SK-N-SH (cell line): ENCODE measurements around the gene SOCS2. TPM values are rescaled to one million over a fixed set of nuclear protein-coding genes. Genes with fewer than 3 reads are reported as not detected.

Source experiments
- CTCF ChIA-PET: fragments of 300-600, 350-600 bp; formaldehyde crosslinking; extraction: SDS; loops from one replicate; lab custom pipeline; 2021; lab: Yijun Ruan, JAX
- POLR2A ChIA-PET: fragments of 350-600 bp; sonication (Branson Sonifier 250); formaldehyde crosslinking; extraction: SDS; loops from one replicate; lab custom pipeline; 2020; ENCODE audit warnings: antibody characterized with exemption, inconsistent platforms; lab: Yijun Ruan, JAX
- DNase-seq: peaks from one replicate; pipeline ENCODE4 v3.0.0; 2012
- H2AFZ ChIP-seq: fragments of 200-600 bp; sonication (generic); 2 replicates; pipeline ENCODE4 v1.8.1; 2016; ENCODE audit warnings: antibody characterized with exemption, mild to moderate bottlenecking, low read depth
- H3F3A ChIP-seq: fragments of 200-600 bp; sonication (generic); replicated peaks from 2 replicates; pipeline ENCODE3; 2016; ENCODE audit warnings: antibody characterized with exemption, mild to moderate bottlenecking; ENCODE audit not compliant: insufficient read depth
- H3K27ac ChIP-seq, 2 experiments: fragments of 200-500 bp in 1 of 2; fragments of 200-600 bp in 1 of 2; sonication (Bioruptor generic) in 1 of 2; sonication (generic), shearing (Covaris generic) in 1 of 2; 2 replicates each; pipeline versions ENCODE4 v1.5.1 to v1.6.1; 2014 to 2016; ENCODE audit warnings: low read depth in 2 of 2, inconsistent platforms in 1 of 2, low read length in 1 of 2, mild to moderate bottlenecking in 1 of 2, mixed read lengths in 1 of 2
- H3K27me3 ChIP-seq: fragments of 200-600 bp; sonication (generic), shearing (Covaris generic); 2 replicates; pipeline ENCODE4 v1.6.1; 2016; ENCODE audit warnings: mixed run types; ENCODE audit not compliant: insufficient read depth
- H3K36me3 ChIP-seq, 2 experiments: fragments of 200-500 bp in 1 of 2; fragments of 200-600 bp in 1 of 2; sonication (Bioruptor generic) in 1 of 2; sonication (generic) in 1 of 2; replicated peaks in 1 of 2; 2 replicates each; pipeline versions ENCODE3 to v1.5.1; 2014 to 2016; ENCODE audit warnings: low read length in 1 of 2, mild to moderate bottlenecking in 1 of 2; ENCODE audit not compliant: insufficient read depth in 2 of 2, control insufficient read depth in 1 of 2
- H3K4me1 ChIP-seq, 2 experiments: fragments of 200-500 bp in 1 of 2; fragments of 200-600 bp in 1 of 2; sonication (Bioruptor generic) in 1 of 2; sonication (generic), shearing (Covaris generic) in 1 of 2; 2 replicates each; pipeline versions ENCODE4 v1.5.1 to v1.6.1; 2014 to 2016; ENCODE audit warnings: low read depth in 1 of 2, low read length in 1 of 2, mixed run types in 1 of 2; ENCODE audit not compliant: insufficient read depth in 2 of 2, control insufficient read depth in 1 of 2
- H3K4me2 ChIP-seq: fragments of 200-600 bp; sonication (generic), shearing (Covaris generic); 2 replicates; pipeline ENCODE4 v1.6.1; 2017; ENCODE audit warnings: mixed run types
- H3K4me3 ChIP-seq, 2 experiments: fragments of 200-500 bp in 1 of 2; fragments of 200-600 bp in 1 of 2; sonication (Bioruptor generic) in 1 of 2; sonication (generic), shearing (Covaris generic) in 1 of 2; 2 replicates each; pipeline versions ENCODE4 v1.5.1 to v1.8.1; 2014 to 2016; ENCODE audit warnings: low read depth in 2 of 2, inconsistent platforms in 1 of 2, low read length in 1 of 2, mild to moderate bottlenecking in 1 of 2, mixed read lengths in 1 of 2, moderate library complexity in 1 of 2
- H3K79me2 ChIP-seq: fragments of 200-600 bp; sonication (generic); 2 replicates; pipeline ENCODE4 v1.8.1; 2017; ENCODE audit warnings: mild to moderate bottlenecking; ENCODE audit not compliant: insufficient read depth
- H3K9ac ChIP-seq: fragments of 200-600 bp; sonication (generic); 2 replicates; pipeline ENCODE4 v1.6.1; 2017; ENCODE audit warnings: mixed run types
- H3K9me2 ChIP-seq: fragments of 200-600 bp; sonication (generic); 2 replicates; pipeline ENCODE4 v1.6.1; 2017; ENCODE audit warnings: mixed run types
- H3K9me3 ChIP-seq: fragments of 200-600 bp; sonication (generic); 2 replicates; pipeline ENCODE4 v1.6.1; 2017; ENCODE audit warnings: mixed run types, mild to moderate bottlenecking, moderate library complexity
- H4K20me1 ChIP-seq: fragments of 200-600 bp; sonication (generic); 2 replicates; pipeline ENCODE4 v1.6.1; 2017; ENCODE audit warnings: mild to moderate bottlenecking, mixed run types; ENCODE audit not compliant: insufficient read depth
- CHD2 ChIP-seq: fragments of 150-350 bp; IDR thresholded peaks from 2 replicates; pipeline ENCODE4 v1.6.1; 2018; ENCODE audit warnings: low read length; ENCODE audit not compliant: partially characterized antibody
- CTCF ChIP-seq: fragments of 200-600 bp; sonication (generic); IDR thresholded peaks from 2 replicates; pipeline ENCODE4 v1.6.1; 2017; ENCODE audit warnings: antibody characterized with exemption, mild to moderate bottlenecking, moderate library complexity
- EZH2phosphoT487 ChIP-seq: fragments of 200-600 bp; sonication (generic); IDR thresholded peaks from 2 replicates; pipeline ENCODE4 v1.6.1; 2017; ENCODE audit warnings: low read depth, mixed run types, mild to moderate bottlenecking, antibody characterized with exemption, moderate library complexity, borderline replicate concordance
- FOXJ3 ChIP-seq: sonication (generic); formaldehyde crosslinking; IDR thresholded peaks from 2 replicates; pipeline ENCODE4 v1.5.1; 2020; ENCODE audit warnings: mild to moderate bottlenecking, missing genetic modification reagents
- FOXM1 ChIP-seq: IDR thresholded peaks from 2 replicates; pipeline ENCODE4 v1.4.0; 2012; ENCODE audit warnings: low read depth, mild to moderate bottlenecking
- GATA2 ChIP-seq: sonication (generic); formaldehyde crosslinking; IDR thresholded peaks from 2 replicates; pipeline ENCODE4 v1.5.0; 2020; ENCODE audit warnings: mild to moderate bottlenecking, missing genetic modification reagents
- JUND ChIP-seq: IDR thresholded peaks from 2 replicates; pipeline ENCODE4 v1.4.0; 2012
- MAX ChIP-seq: IDR thresholded peaks from 2 replicates; pipeline ENCODE4 v1.4.0; 2012; ENCODE audit warnings: low read depth
- MEF2A ChIP-seq: IDR thresholded peaks from 2 replicates; pipeline ENCODE4 v1.4.0; 2012; ENCODE audit warnings: low read depth, borderline replicate concordance
- MXI1 ChIP-seq: IDR thresholded peaks from 2 replicates; pipeline ENCODE4 v1.6.1; 2012; ENCODE audit warnings: mild to moderate bottlenecking, low read depth, low read length, improper control_type of control experiment
- NRF1 ChIP-seq: IDR thresholded peaks from 2 replicates; pipeline ENCODE4 v1.6.1; 2012; ENCODE audit warnings: low read depth, mild to moderate bottlenecking, low read length
- RCOR1 ChIP-seq: fragments of 150-350 bp; IDR thresholded peaks from 2 replicates; pipeline ENCODE4 v1.6.1; 2017; ENCODE audit warnings: antibody characterized with exemption, low read length
- REST ChIP-seq: IDR thresholded peaks from 2 replicates; pipeline ENCODE4 v1.6.1; 2012; ENCODE audit warnings: mild to moderate bottlenecking, low read depth, low read length, moderate library complexity
- SIN3A ChIP-seq: IDR thresholded peaks from 2 replicates; pipeline ENCODE4 v1.6.1; 2012; ENCODE audit warnings: low read depth, mild to moderate bottlenecking, low read length, moderate library complexity, borderline replicate concordance
- SMC3 ChIP-seq: IDR thresholded peaks from 2 replicates; pipeline ENCODE4 v1.6.1; 2012; ENCODE audit warnings: low read depth, low read length, improper control_type of control experiment
- TAF1 ChIP-seq: IDR thresholded peaks from 2 replicates; pipeline ENCODE4 v1.6.1; 2012; ENCODE audit warnings: low read depth, mild to moderate bottlenecking, low read length, moderate library complexity, borderline replicate concordance
- TCF12 ChIP-seq: IDR thresholded peaks from 2 replicates; pipeline ENCODE4 v1.4.0; 2012
- USF2 ChIP-seq: fragments of 150-350 bp; IDR thresholded peaks from 2 replicates; pipeline ENCODE4 v1.6.1; 2017; ENCODE audit warnings: antibody characterized with exemption, low read length, low read depth, borderline replicate concordance
- ZBTB33 ChIP-seq: IDR thresholded peaks from 2 replicates; pipeline ENCODE4 v1.4.0; 2012; ENCODE audit warnings: low read depth, borderline replicate concordance
- WGBS: methylation state at CpG from one replicate; pipeline ENCODE4 v1.1.6; 2017; ENCODE audit warnings: low lambda C conversion rate; 5-methylcytosine and 5-hydroxymethylcytosine counted together
- polyA plus RNA-seq, 3 experiments: library from polyadenylated mRNA; depleted of rRNA; stranded (reverse); fragments of >200 nt; gene quantifications; 2 replicates each; pipeline ENCODE4 v1.2.3, GENCODE V29; 2012

The SOCS2 gene
- polyA plus RNA-seq, 1 of the 3 experiments (the other 2 are of a cell fraction), result 24.1 TPM

- H2AFZ ChIP-seq, result no peak overlapping the region
- H3K36me3 ChIP-seq, result no peaks in the 10 kb centered on the region
- H3K9me3 ChIP-seq, result no peaks in the 10 kb centered on the region
- no peaks in the 10 kb centered on the region for H3K27me3 ChIP-seq
- ChIA-PET POLR2A (no interaction called here), CTCF (interaction anchor here (1.0 to 1.2 kb wide), 2 partner anchors 100 to 499 kb away, joined by 3 to 4 read pairs; no protein-coding TSS in a partner anchor)
- H3K27ac ChIP-seq, result no peak overlapping the region
- no peak overlapping the region for H3K4me3 ChIP-seq
- H3K9me2 ChIP-seq, result no peaks in the 10 kb centered on the region
- DNase-seq, result no peak
- H3K4me1 ChIP-seq, result no peaks in the 10 kb centered on the region
- no peaks in the 10 kb centered on the region for H3K79me2 ChIP-seq
- no peak overlapping the region for H3K9ac ChIP-seq
- no peaks in the 10 kb centered on the region for H3F3A ChIP-seq
- TF ChIP-seq NRF1 (no peak), TAF1 (no peak), SMC3 (no peak), SIN3A (no peak), FOXJ3 (CRISPR knock-in tag) (no peak), ZBTB33 (no peak), CTCF (no peak), USF2 (no peak), JUND (no peak), TCF12 (no peak), EZH2phosphoT487 (no peak), RCOR1 (no peak), MEF2A (no peak), REST (no peak), MXI1 (no peak), FOXM1 (no peak), CHD2 (no peak), MAX (no peak), GATA2 (CRISPR knock-in tag) (no peak)
- 91% methylated on average over 6 of the region's 8 CpGs for WGBS
- no peaks in the 10 kb centered on the region for H4K20me1 ChIP-seq
- no peak overlapping the region for H3K4me2 ChIP-seq
Observed at GRCh38 chr12:93602897-93603668, 30.6 kb downstream of the SOCS2 start.
